ENCODE results near the gene LST1.

DNA sequence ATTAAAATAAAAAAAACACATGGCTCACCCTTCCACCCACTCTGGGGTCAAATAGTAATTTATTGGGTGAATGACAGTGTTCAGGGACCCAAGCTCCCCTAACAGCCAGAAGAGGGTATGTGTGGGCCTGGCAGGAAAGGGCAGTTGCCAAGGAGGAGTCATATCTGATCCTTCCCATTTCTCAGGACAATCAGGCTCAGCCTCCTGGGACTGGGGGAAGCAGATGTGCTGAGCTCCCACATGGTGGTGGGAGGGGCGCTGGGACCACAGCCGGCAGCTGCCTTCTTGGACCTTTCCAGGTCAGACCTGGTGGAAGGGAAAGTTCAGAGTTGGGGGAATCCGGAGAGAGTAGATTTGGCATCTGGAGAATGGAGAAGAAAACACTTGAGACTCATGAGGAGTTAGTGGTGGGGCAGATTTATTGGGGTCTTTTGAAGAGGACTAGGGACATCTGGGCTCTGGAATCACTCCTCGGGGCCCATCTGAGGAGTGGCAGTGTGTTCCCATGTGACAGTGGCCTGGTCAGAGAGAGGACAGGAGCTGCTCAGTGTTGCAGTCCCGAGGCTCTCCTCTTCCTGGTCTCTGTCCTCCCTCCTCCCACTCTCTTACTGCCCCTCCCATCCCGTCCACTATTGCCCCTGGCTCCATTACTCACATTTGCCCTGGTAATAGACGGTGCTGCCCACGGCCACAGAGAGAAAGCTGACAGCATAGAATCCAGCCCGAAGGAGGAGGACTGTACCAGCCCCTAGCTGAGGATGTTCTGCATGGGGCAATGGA, 3.0 kb downstream of the LST1 start:
- TF ChIP-seq, protein P1, sequence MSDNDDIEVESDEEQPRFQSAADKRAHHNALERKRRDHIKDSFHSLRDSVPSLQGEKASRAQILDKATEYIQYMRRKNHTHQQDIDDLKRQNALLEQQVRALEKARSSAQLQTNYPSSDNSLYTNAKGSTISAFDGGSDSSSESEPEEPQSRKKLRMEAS (IDR thresholded peaks at IDR 0.05), result no peak
- TF ChIP-seq RXRA (IDR thresholded peaks at IDR 0.05) (no peak), TAF1 (conservative IDR thresholded peaks at IDR 0.05) (no peak), RAD21 (IDR thresholded peaks at IDR 0.05) (no peak), JUND (IDR thresholded peaks at IDR 0.05) (no peak), YY1 (IDR thresholded peaks at IDR 0.05) (no peak), GABPA (IDR thresholded peaks at IDR 0.05 in 1 of 2, conservative IDR thresholded peaks at IDR 0.05 in 1 of 2) (no peak), SP1 (IDR thresholded peaks at IDR 0.05) (no peak), FOXA1 (IDR thresholded peaks at IDR 0.05) (no peak)
- TF ChIP-seq, protein P2, sequence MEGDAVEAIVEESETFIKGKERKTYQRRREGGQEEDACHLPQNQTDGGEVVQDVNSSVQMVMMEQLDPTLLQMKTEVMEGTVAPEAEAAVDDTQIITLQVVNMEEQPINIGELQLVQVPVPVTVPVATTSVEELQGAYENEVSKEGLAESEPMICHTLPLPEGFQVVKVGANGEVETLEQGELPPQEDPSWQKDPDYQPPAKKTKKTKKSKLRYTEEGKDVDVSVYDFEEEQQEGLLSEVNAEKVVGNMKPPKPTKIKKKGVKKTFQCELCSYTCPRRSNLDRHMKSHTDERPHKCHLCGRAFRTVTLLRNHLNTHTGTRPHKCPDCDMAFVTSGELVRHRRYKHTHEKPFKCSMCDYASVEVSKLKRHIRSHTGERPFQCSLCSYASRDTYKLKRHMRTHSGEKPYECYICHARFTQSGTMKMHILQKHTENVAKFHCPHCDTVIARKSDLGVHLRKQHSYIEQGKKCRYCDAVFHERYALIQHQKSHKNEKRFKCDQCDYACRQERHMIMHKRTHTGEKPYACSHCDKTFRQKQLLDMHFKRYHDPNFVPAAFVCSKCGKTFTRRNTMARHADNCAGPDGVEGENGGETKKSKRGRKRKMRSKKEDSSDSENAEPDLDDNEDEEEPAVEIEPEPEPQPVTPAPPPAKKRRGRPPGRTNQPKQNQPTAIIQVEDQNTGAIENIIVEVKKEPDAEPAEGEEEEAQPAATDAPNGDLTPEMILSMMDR (IDR thresholded peaks at IDR 0.05; ENCODE audit: low read depth, low read length, missing input control), result no peak
- TF ChIP-seq, protein P3, sequence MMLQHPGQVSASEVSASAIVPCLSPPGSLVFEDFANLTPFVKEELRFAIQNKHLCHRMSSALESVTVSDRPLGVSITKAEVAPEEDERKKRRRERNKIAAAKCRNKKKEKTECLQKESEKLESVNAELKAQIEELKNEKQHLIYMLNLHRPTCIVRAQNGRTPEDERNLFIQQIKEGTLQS (IDR thresholded peaks at IDR 0.05), result no peak
- TF ChIP-seq, protein P4, sequence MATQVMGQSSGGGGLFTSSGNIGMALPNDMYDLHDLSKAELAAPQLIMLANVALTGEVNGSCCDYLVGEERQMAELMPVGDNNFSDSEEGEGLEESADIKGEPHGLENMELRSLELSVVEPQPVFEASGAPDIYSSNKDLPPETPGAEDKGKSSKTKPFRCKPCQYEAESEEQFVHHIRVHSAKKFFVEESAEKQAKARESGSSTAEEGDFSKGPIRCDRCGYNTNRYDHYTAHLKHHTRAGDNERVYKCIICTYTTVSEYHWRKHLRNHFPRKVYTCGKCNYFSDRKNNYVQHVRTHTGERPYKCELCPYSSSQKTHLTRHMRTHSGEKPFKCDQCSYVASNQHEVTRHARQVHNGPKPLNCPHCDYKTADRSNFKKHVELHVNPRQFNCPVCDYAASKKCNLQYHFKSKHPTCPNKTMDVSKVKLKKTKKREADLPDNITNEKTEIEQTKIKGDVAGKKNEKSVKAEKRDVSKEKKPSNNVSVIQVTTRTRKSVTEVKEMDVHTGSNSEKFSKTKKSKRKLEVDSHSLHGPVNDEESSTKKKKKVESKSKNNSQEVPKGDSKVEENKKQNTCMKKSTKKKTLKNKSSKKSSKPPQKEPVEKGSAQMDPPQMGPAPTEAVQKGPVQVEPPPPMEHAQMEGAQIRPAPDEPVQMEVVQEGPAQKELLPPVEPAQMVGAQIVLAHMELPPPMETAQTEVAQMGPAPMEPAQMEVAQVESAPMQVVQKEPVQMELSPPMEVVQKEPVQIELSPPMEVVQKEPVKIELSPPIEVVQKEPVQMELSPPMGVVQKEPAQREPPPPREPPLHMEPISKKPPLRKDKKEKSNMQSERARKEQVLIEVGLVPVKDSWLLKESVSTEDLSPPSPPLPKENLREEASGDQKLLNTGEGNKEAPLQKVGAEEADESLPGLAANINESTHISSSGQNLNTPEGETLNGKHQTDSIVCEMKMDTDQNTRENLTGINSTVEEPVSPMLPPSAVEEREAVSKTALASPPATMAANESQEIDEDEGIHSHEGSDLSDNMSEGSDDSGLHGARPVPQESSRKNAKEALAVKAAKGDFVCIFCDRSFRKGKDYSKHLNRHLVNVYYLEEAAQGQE (IDR thresholded peaks at IDR 0.05), result no peak
- TF ChIP-seq, protein P5, sequence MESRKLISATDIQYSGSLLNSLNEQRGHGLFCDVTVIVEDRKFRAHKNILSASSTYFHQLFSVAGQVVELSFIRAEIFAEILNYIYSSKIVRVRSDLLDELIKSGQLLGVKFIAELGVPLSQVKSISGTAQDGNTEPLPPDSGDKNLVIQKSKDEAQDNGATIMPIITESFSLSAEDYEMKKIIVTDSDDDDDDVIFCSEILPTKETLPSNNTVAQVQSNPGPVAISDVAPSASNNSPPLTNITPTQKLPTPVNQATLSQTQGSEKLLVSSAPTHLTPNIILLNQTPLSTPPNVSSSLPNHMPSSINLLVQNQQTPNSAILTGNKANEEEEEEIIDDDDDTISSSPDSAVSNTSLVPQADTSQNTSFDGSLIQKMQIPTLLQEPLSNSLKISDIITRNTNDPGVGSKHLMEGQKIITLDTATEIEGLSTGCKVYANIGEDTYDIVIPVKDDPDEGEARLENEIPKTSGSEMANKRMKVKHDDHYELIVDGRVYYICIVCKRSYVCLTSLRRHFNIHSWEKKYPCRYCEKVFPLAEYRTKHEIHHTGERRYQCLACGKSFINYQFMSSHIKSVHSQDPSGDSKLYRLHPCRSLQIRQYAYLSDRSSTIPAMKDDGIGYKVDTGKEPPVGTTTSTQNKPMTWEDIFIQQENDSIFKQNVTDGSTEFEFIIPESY (IDR thresholded peaks at IDR 0.05), result no peak
